ENCODE data around the gene KNOP1. TPM values are rescaled to one million over a fixed set of nuclear protein-coding genes. Genes with fewer than 3 reads are reported as not detected.

Gene KNOP1
- total and polyA plus RNA-seq, 11 donors, result 6.3 to 12.1 (median 8.2) TPM

DNA sequence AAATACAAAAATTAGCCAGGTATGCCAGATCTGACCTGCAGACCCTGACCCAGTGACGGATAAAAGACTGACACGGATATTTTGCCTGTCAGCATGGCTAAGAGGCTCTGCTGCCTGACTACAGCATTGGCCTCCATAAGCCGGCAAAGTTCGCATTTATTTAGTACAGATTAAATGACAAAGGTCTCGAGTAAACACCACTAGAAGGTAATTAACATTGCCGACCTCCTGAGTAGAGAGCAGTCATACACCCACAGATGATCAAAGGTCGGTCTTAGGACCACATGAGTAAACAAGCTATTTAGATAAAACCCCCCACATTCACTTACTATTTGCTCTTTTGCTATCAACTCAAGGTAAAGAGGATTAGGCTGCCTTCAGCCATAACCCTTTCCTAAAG is 55.7 kb downstream of the KNOP1 start:
- Histone ChIP-seq H3K27ac (no peak overlapping the region), H3K36me3 (peaks cover 0 to 36% (median 17%) of the 10 kb centered on the region in 9 donors), H3K4me3 (no peak overlapping the region), H3K9me3 (peaks cover 0 to 5% (median 1%) of the 10 kb centered on the region in 12 donors), H3K27me3 (no peaks in the 10 kb centered on the region), H3K4me1 (peaks cover 0 to 16% (median 10%) of the 10 kb centered on the region in 12 donors)
- intact Hi-C loops (cut with DNase I), result loop anchor here in 1 of 10 donors (10.0 kb wide), 1 partner anchor 212 kb away; no protein-coding TSS in a partner anchor
- ATAC-seq (no peak), DNase-seq (no peak)
- 95 to 97% (median 96%) methylated on average over 7 of the region's 7 CpGs for WGBS, 4 donors
- TF ChIP-seq, protein P1, sequence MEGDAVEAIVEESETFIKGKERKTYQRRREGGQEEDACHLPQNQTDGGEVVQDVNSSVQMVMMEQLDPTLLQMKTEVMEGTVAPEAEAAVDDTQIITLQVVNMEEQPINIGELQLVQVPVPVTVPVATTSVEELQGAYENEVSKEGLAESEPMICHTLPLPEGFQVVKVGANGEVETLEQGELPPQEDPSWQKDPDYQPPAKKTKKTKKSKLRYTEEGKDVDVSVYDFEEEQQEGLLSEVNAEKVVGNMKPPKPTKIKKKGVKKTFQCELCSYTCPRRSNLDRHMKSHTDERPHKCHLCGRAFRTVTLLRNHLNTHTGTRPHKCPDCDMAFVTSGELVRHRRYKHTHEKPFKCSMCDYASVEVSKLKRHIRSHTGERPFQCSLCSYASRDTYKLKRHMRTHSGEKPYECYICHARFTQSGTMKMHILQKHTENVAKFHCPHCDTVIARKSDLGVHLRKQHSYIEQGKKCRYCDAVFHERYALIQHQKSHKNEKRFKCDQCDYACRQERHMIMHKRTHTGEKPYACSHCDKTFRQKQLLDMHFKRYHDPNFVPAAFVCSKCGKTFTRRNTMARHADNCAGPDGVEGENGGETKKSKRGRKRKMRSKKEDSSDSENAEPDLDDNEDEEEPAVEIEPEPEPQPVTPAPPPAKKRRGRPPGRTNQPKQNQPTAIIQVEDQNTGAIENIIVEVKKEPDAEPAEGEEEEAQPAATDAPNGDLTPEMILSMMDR (IDR thresholded peaks at IDR 0.05), result no peak
- no peak for TF ChIP-seq POLR2A (IDR thresholded peaks at IDR 0.05)

DNA sequence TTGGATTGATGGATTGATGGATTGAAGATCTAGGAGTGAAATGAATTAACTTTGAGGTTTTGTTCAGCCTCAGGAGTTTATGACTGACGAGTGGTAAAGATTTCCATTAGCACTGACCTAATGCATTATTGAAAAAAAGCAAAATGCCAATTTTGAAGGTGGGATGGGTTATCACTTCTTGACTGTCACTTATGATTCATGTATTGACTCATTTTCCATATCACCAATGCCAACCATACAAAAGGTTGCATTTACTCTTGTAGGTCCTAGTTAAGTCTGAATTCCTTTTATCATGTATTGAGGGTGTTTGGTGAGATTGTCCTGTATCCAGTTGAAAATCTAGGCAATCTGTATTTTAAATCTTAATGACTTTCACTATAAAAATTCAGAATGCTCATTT is 57.6 kb downstream of the KNOP1 start:
- no peak overlapping the region for H3K27ac ChIP-seq
- TF ChIP-seq POLR2A (IDR thresholded peaks at IDR 0.05), result no peak
- TF ChIP-seq, protein P1 (IDR thresholded peaks at IDR 0.05), result no peak
- no peaks in the 10 kb centered on the region for H3K27me3 ChIP-seq
- H3K4me3 ChIP-seq, result no peak overlapping the region
- H3K4me1 ChIP-seq, result no peaks in the 10 kb centered on the region
- DNase-seq (no peak), ATAC-seq (no peak)
- intact Hi-C loops (cut with DNase I), result loop anchor here in 2 of 10 donors (2.0 to 10.0 kb wide), 2 partner anchors 214 to 224 kb away; partner anchors contain the start of gene GPRC5B (in 1 of the 2)
- peaks cover 0 to 5% (median 1%) of the 10 kb centered on the region in 12 donors for H3K9me3 ChIP-seq
- WGBS, 4 donors, result 92 to 97% (median 94%) methylated on average over 1 of the region's 1 CpG
- H3K36me3 ChIP-seq, result peaks cover 0 to 51% (median 21%) of the 10 kb centered on the region in 9 donors

DNA sequence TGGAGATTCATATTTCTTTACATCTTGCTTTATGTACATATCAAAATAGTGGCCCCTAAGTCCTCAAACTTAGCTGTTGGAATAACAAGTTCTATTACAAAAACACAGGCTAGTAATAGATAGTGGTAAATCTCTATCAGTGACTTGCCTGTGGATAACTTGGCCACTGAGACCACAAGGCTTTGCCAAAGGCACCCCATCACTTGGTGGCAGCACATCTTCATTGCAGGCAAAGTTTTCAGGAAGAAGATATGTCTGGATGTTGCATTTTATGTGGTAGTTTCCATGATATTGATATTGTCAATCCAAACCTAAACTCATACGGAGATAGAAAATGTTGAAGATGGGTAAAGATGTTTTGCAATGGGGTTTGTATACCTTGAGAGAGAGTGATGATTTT is 58.5 kb downstream of the KNOP1 start:
- no peak for DNase-seq
- ATAC-seq, result no peak
- Histone ChIP-seq H3K36me3 (peaks cover 0 to 54% (median 30%) of the 10 kb centered on the region in 9 donors), H3K27ac (no peak overlapping the region), H3K4me1 (peaks cover 0 to 6% (median 0%) of the 10 kb centered on the region in 12 donors), H3K4me3 (no peak overlapping the region), H3K9me3 (no peaks in the 10 kb centered on the region), H3K27me3 (no peaks in the 10 kb centered on the region)
- intact Hi-C loops (cut with DNase I), result no loop called here
- TF ChIP-seq, protein P1 (IDR thresholded peaks at IDR 0.05), result peak in 7 of 12 donors; percentile 7 to 43 (median 16)
- no peak for TF ChIP-seq POLR2A (IDR thresholded peaks at IDR 0.05)
- 87 to 96% (median 92%) methylated on average over 1 of the region's 1 CpG for WGBS, 4 donors

DNA sequence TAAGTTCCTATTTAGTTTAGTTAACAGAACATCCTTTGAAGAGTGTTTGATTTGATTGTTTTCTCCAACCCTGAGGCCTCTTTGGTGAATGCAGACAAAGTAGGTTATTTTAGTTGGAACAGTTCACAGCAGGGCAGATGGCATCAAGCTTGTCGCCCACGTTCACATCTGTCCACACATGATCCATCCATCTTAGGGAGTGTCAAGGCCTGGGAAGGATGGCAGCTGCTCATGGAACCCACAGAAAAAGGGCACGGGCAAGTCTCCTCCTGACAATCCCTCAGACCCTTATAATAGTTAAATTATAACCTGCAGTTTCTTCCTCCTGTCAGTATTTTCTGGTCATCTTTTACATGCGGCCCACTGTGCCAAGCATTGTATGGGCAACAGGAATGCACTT is 60.2 kb downstream of the KNOP1 start:
- no peaks in the 10 kb centered on the region for H3K27me3 ChIP-seq
- WGBS, 4 donors, result 90 to 95% (median 95%) methylated on average over 4 of the region's 4 CpGs
- no peaks in the 10 kb centered on the region for H3K9me3 ChIP-seq
- H3K36me3 ChIP-seq, result peaks cover 0 to 71% (median 46%) of the 10 kb centered on the region in 9 donors
- no peak overlapping the region for H3K4me3 ChIP-seq
- peaks cover 0 to 8% (median 0%) of the 10 kb centered on the region in 12 donors for H3K4me1 ChIP-seq
- no peak overlapping the region for H3K27ac ChIP-seq
- intact Hi-C loops (cut with DNase I), result no loop called here
- DNase-seq, result no peak
- no peak for TF ChIP-seq POLR2A (IDR thresholded peaks at IDR 0.05)
- TF ChIP-seq, protein P1 (IDR thresholded peaks at IDR 0.05), result no peak
- ATAC-seq, result no peak
